Measurements from ENCODE around the gene TMEM232.

Gene TMEM232

GRCh38 chr5:110441035-110441434 is 285.4 kb downstream of the TMEM232 start:
- H3K4me1 ChIP-seq (ENCODE audit: control insufficient read depth in 1 of 2, insufficient read depth in 1 of 2, low read depth in 1 of 2, low read length in 1 of 2): no peaks in the 10 kb centered on the region
- TF ChIP-seq CTCF (IDR thresholded peaks at IDR 0.05): no peak
- H3K27me3 ChIP-seq: no peaks in the 10 kb centered on the region
- no peak overlapping the region for H3K4me3 ChIP-seq (ENCODE audit: low read depth in 1 of 2, low read length in 1 of 2)
- H3K36me3 ChIP-seq: no peaks in the 10 kb centered on the region
- no peaks in the 10 kb centered on the region for H3K9me3 ChIP-seq
- H3K27ac ChIP-seq: no peak overlapping the region

- H3K4me1 ChIP-seq (ENCODE audit: control insufficient read depth in 1 of 2, insufficient read depth in 1 of 2, low read depth in 1 of 2, low read length in 1 of 2): no peaks in the 10 kb centered on the region
- TF ChIP-seq CTCF (IDR thresholded peaks at IDR 0.05): no peak
- no peak overlapping the region for H3K4me3 ChIP-seq (ENCODE audit: low read depth in 1 of 2, low read length in 1 of 2)
- no peaks in the 10 kb centered on the region for H3K9me3 ChIP-seq
- no peaks in the 10 kb centered on the region for H3K36me3 ChIP-seq
- H3K27ac ChIP-seq: no peak overlapping the region
- H3K27me3 ChIP-seq: no peaks in the 10 kb centered on the region
Observed at GRCh38 chr5:110440058-110440457, 286.4 kb downstream of the TMEM232 start.

GRCh38 chr5:110439296-110439695 is 287.2 kb downstream of the TMEM232 start:
- no peaks in the 10 kb centered on the region for H3K27me3 ChIP-seq
- TF ChIP-seq CTCF (IDR thresholded peaks at IDR 0.05): no peak
- H3K9me3 ChIP-seq: no peaks in the 10 kb centered on the region
- no peaks in the 10 kb centered on the region for H3K4me1 ChIP-seq (ENCODE audit: control insufficient read depth in 1 of 2, insufficient read depth in 1 of 2, low read depth in 1 of 2, low read length in 1 of 2)
- H3K4me3 ChIP-seq (ENCODE audit: low read depth in 1 of 2, low read length in 1 of 2): no peak overlapping the region
- H3K36me3 ChIP-seq: no peaks in the 10 kb centered on the region
- H3K27ac ChIP-seq: no peak overlapping the region

GRCh38 chr5:110435207-110435606 is 291.3 kb downstream of the TMEM232 start:
- no peak for TF ChIP-seq CTCF (IDR thresholded peaks at IDR 0.05)

GRCh38 chr5:110431603-110432002 is 294.9 kb downstream of the TMEM232 start:
- Histone ChIP-seq H3K27ac (no peak overlapping the region), H3K4me1 (ENCODE audit: control insufficient read depth in 1 of 2, insufficient read depth in 1 of 2, low read depth in 1 of 2, low read length in 1 of 2) (no peaks in the 10 kb centered on the region), H3K4me3 (ENCODE audit: low read depth in 1 of 2, low read length in 1 of 2) (no peak overlapping the region), H3K9me3 (no peaks in the 10 kb centered on the region), H3K27me3 (no peaks in the 10 kb centered on the region), H3K36me3 (no peaks in the 10 kb centered on the region)
- no peak for TF ChIP-seq CTCF (IDR thresholded peaks at IDR 0.05)

More at GRCh38 chr5:110435207-110435606, 291.3 kb downstream of the TMEM232 start:
- H3K36me3 ChIP-seq: no peaks in the 10 kb centered on the region
- no peaks in the 10 kb centered on the region for H3K27me3 ChIP-seq
- no peaks in the 10 kb centered on the region for H3K4me1 ChIP-seq (ENCODE audit: control insufficient read depth in 1 of 2, insufficient read depth in 1 of 2, low read depth in 1 of 2, low read length in 1 of 2)
- no peak overlapping the region for H3K27ac ChIP-seq
- no peak overlapping the region for H3K4me3 ChIP-seq (ENCODE audit: low read depth in 1 of 2, low read length in 1 of 2)
- H3K9me3 ChIP-seq: no peaks in the 10 kb centered on the region

GRCh38 chr5:110414360-110414759 is 312.1 kb downstream of the TMEM232 start:
- Histone ChIP-seq H3K27ac (no peak overlapping the region), H3K4me1 (ENCODE audit: control insufficient read depth in 1 of 2, insufficient read depth in 1 of 2, low read depth in 1 of 2, low read length in 1 of 2) (no peaks in the 10 kb centered on the region), H3K36me3 (no peaks in the 10 kb centered on the region), H3K4me3 (ENCODE audit: low read depth in 1 of 2, low read length in 1 of 2) (no peak overlapping the region), H3K9me3 (no peaks in the 10 kb centered on the region), H3K27me3 (no peaks in the 10 kb centered on the region)
- no peak for TF ChIP-seq CTCF (IDR thresholded peaks at IDR 0.05)
